NCI-H2227 treated with DMSO at 0.1 percent for 48 hours (cell line): ENCODE results near the gene SMIM43.

ENCODE experiments used
- DNase-seq: peaks from one replicate; lab custom pipeline; 2025; lab: John Stamatoyannopoulos, UW

The SMIM43 gene

GRCh38 chr4:121764702-121765367 is at the start of gene SMIM43:
Gene SMIM43, minus strand, starts transcription at chr4:121765164. Its CDS starts 59 bp downstream, at chr4:121765105.
- DNase-seq: no peak

- DNase-seq: no peak
Measured at GRCh38 chr4:121814756-121815155, 49.8 kb upstream of the SMIM43 start.

- DNase-seq: no peak
Measured at GRCh38 chr4:121811122-121811521, 46.2 kb upstream of the SMIM43 start.

- no peak for DNase-seq
Measured at GRCh38 chr4:121806411-121806810, 41.4 kb upstream of the SMIM43 start.

GRCh38 chr4:121801715-121802075 is 36.7 kb upstream of the SMIM43 start:
- DNase-seq: no peak

- DNase-seq: peak; percentile 83
Measured at GRCh38 chr4:121800961-121801714, 36.2 kb upstream of the SMIM43 start, which contains the start of gene EXOSC9. Gene EXOSC9, plus strand, starts transcription at chr4:121801323. Its CDS starts 102 bp downstream, at chr4:121801425.

- DNase-seq: peak; percentile 58
Measured at GRCh38 chr4:121800638-121800960, 35.6 kb upstream of the SMIM43 start.

GRCh38 chr4:121799867-121800501 is 35.0 kb upstream of the SMIM43 start:
- no peak for DNase-seq

- no peak for DNase-seq
Measured at GRCh38 chr4:121799208-121799823, 34.4 kb upstream of the SMIM43 start.

- no peak for DNase-seq
Measured at GRCh38 chr4:121796283-121796682, 31.3 kb upstream of the SMIM43 start.

GRCh38 chr4:121794505-121795188 is 29.7 kb upstream of the SMIM43 start:
- no peak for DNase-seq

GRCh38 chr4:121792966-121793365 is 28.0 kb upstream of the SMIM43 start:
- no peak for DNase-seq

GRCh38 chr4:121791481-121791880 is 26.5 kb upstream of the SMIM43 start:
- DNase-seq: no peak

- DNase-seq: no peak
Measured at GRCh38 chr4:121790976-121791375, 26.0 kb upstream of the SMIM43 start.

- no peak for DNase-seq
Measured at GRCh38 chr4:121789960-121790829, 25.2 kb upstream of the SMIM43 start.

GRCh38 chr4:121789455-121789854 is 24.5 kb upstream of the SMIM43 start:
- DNase-seq: no peak

GRCh38 chr4:121788896-121789295 is 23.9 kb upstream of the SMIM43 start:
- no peak for DNase-seq

- DNase-seq: no peak
Measured at GRCh38 chr4:121786221-121786620, 21.3 kb upstream of the SMIM43 start.

GRCh38 chr4:121785479-121785878 is 20.5 kb upstream of the SMIM43 start:
- DNase-seq: no peak

GRCh38 chr4:121784975-121785374 is 20.0 kb upstream of the SMIM43 start:
- DNase-seq: no peak

- no peak for DNase-seq
Measured at GRCh38 chr4:121784401-121784800, 19.4 kb upstream of the SMIM43 start.
